Muscle layer of duodenum (tissue), 2 donors: ENCODE measurements around the gene AFF3.
"Not testable (repeated sequence)": the region's sequence is repeated elsewhere in the genome, so short reads cannot be mapped to it uniquely, and the experiment has no call there.

Experiments used
- H3K27ac ChIP-seq: one replicate; pipeline ENCODE4 v1.7.0; 2013; ENCODE audit warnings: mild to moderate bottlenecking, low read length
- H3K27me3 ChIP-seq: one replicate; pipeline ENCODE4 v1.7.0; 2013; ENCODE audit warnings: low read depth, mild to moderate bottlenecking, control low read depth, low read length
- H3K36me3 ChIP-seq, 2 donors: one replicate each; pipeline ENCODE4 v1.7.0; 2013; ENCODE audit warnings: low read length in 2 of 2, control low read depth in 1 of 2, mild to moderate bottlenecking in 1 of 2; ENCODE audit not compliant: insufficient read depth in 2 of 2, control insufficient read depth in 1 of 2
- H3K4me1 ChIP-seq, 2 donors: one replicate each; pipeline ENCODE4 v1.7.0; 2013; ENCODE audit warnings: low read length in 2 of 2, mild to moderate bottlenecking in 2 of 2, control low read depth in 1 of 2, moderate library complexity in 1 of 2; ENCODE audit not compliant: insufficient read depth in 2 of 2, control insufficient read depth in 1 of 2
- H3K4me3 ChIP-seq, 2 donors: one replicate each; pipeline ENCODE4 v1.7.0; 2013; ENCODE audit warnings: low read length in 2 of 2, low read depth in 1 of 2, mild to moderate bottlenecking in 1 of 2
- H3K9me3 ChIP-seq, 2 donors: one replicate each; pipeline ENCODE4 v1.7.0; 2013; ENCODE audit warnings: low read length in 2 of 2, control low read depth in 1 of 2, mild to moderate bottlenecking in 1 of 2; ENCODE audit not compliant: control insufficient read depth in 1 of 2
- donor health status: healthy.

Gene AFF3

DNA sequence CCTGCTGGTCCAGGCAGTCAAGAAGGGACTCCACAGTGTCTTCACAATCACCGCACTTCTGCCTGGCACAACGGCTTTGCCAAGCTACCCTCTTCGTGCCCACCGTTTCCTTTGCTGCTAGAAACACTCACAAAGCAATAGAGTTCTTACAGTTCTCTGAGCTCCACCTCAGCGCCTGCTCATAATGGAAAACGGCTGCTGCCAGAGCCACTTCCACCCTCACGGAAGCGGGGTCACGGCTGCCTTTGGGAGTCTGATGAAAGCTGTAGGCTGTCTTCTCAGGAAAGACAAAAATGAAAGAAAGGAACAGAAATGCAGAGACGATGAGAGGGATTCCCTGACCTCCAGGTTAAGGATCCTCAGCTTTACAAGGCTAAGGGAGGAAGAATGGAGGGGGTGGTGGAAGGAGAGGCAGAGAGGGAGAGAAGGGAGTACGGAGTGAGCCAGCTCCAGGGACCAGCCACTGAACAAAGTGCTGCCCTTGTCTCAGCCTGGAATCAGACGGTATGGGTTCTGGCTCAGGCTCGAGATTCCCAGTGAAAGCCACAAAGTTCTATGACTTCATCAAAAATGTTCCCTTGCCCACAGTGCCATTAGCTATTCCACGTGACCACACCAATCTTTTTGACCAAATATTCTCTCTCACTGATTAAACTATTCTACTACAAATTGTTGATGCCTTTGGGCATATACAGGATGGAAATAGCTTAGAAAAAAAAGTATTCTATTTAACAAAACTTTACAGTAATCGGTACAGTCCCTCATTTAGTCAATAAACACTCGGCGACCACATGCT, 58.8 kb downstream of the AFF3 start:
- H3K36me3 ChIP-seq, H3K9me3 ChIP-seq, H3K27me3 ChIP-seq, H3K4me3 ChIP-seq, H3K27ac ChIP-seq, H3K4me1 ChIP-seq: not testable (repeated sequence)

DNA sequence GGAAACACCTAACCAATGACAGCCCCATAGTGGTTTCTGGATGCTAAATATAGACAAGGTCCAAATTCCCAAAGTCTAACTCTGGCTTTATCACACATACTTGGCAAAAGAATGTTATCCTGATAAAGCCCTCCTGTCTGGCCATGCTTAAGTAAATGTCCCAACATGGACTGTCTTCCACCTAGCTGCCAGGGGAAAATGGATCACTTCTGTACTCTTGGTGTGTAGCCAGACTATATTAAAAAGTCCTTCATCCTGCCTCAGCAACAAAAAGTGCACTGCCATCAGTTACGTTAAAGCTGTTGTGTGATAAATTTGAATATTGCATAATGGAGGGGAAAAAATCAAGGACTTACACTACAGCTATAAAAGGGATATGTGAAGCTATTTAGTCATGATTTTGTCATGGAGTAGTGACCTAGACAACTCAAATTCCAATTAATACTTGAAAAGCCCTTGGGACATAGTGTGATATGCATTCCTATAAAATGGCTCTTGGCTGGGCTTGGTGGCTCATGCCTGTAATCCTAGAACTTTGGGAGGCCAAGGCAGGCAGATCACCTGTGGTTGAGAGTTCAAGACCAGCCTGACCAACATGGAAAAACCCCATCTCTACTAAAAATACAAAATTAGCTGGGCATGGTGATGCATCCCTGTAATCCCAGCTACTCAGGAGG, 60.0 kb downstream of the AFF3 start:
- not testable (repeated sequence) for H3K27ac ChIP-seq, H3K4me1 ChIP-seq, H3K9me3 ChIP-seq, H3K4me3 ChIP-seq, H3K36me3 ChIP-seq, H3K27me3 ChIP-seq

DNA sequence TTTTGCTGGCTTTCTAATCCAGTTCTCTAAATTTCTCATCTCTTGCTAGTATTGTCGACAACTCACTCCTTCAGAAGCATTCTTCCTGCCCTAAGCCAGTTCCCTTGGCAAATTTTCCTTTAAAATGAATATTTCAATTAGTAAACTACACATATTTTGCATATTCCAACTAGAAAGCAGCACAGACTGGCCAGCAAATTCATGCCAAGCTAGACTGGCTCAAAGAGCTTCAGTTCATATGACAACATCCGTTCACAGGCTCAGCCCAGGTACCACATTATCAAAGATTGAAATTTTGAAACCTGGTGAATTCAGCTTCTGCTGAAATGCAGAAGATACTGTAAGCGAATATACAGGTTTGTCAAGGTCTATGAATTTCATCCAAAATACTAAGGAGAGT, 64.5 kb downstream of the AFF3 start:
- Histone ChIP-seq H3K27ac (no peak overlapping the region), H3K4me3 (no peak overlapping the region), H3K36me3 (no peaks in the 10 kb centered on the region), H3K27me3 (no peaks in the 10 kb centered on the region), H3K9me3 (no peaks in the 10 kb centered on the region), H3K4me1 (no peaks in the 10 kb centered on the region)

DNA sequence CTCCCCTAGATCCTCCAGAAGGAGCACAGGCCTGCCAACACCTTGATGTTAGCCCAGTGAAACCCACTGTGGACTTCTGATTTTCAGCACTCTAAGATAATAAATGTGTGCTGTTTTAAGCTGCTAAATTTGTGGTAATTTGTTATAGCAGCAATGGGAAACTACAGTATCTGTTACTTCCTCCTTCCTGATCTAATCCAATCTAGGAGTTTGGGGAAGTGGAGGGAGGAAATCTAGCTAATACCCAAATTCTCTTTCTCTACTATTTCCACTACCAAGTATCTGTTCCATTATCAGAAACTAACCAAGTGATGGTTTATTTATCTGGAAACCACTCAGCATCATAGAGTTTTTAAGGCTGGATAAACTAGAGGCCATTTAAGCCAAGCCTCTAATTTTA, 64.9 kb downstream of the AFF3 start:
- no peak overlapping the region for H3K27ac ChIP-seq
- no peaks in the 10 kb centered on the region for H3K9me3 ChIP-seq
- no peaks in the 10 kb centered on the region for H3K27me3 ChIP-seq
- no peaks in the 10 kb centered on the region for H3K4me1 ChIP-seq
- no peak overlapping the region for H3K4me3 ChIP-seq
- no peaks in the 10 kb centered on the region for H3K36me3 ChIP-seq

DNA sequence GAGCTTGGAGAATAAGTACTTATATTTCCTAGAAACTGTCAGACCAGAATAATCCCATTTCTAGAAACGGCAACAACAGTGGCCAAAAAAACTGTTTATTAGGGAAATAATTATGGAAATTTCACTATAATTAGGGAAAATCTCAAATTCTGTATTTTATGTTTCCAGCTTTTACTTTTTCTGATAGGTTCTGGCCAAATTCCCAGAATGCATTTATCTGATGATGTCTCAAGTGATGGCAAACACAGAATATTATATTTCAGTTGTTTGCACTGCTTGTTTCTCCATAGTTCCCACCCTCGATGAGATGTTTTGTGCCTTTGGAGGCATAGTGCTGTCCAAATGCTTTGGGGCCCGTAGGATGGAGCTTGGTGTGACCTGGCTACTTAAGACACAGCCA, 66.9 kb downstream of the AFF3 start:
- no peaks in the 10 kb centered on the region for H3K27me3 ChIP-seq
- no peaks in the 10 kb centered on the region for H3K36me3 ChIP-seq
- no peak overlapping the region for H3K27ac ChIP-seq
- no peaks in the 10 kb centered on the region for H3K9me3 ChIP-seq
- H3K4me3 ChIP-seq = no peak overlapping the region
- no peaks in the 10 kb centered on the region for H3K4me1 ChIP-seq

DNA sequence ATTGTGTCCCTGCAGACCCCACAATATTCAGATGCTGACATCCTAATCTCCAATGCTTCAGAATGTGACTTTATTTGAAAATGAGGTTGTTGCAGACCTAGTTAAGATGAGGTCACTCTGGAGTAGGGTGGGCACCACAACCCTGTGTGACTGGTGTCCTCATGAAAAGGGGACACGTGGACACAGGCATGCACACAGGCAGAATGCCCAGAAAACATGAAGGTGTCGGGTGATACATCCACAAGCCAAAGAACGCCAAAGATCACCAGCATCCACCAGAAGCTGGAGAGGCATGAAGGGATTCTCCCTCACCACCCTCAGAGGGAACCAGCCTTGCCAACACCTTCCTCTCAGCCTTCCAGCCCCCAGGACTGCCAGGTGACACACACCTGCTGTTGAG, 69.3 kb downstream of the AFF3 start:
- no peaks in the 10 kb centered on the region for H3K4me1 ChIP-seq
- H3K4me3 ChIP-seq = no peak overlapping the region
- H3K27ac ChIP-seq = no peak overlapping the region
- H3K27me3 ChIP-seq = no peaks in the 10 kb centered on the region
- H3K36me3 ChIP-seq = no peaks in the 10 kb centered on the region
- H3K9me3 ChIP-seq = no peaks in the 10 kb centered on the region

DNA sequence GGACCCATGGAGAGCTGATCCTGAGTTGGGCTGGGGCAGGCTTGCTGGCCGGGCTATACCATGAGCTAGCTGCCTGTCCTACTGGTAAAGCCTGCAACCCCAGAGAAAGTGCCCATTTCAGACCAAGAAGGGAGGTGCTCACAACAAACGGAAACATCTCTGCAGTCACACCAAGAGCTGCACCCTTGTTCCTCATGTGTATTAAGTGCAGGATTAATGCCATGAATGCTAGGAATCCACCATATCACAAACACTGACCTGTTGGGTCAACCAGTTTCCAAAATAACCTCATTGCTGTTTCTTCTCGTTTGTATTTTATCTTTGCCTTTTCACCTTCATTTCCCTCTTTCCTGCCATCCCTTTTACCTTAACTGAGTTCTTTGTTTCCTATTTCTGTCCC, 69.9 kb downstream of the AFF3 start:
- Histone ChIP-seq H3K27ac (no peak overlapping the region), H3K9me3 (no peaks in the 10 kb centered on the region), H3K36me3 (no peaks in the 10 kb centered on the region), H3K4me1 (no peaks in the 10 kb centered on the region), H3K27me3 (no peaks in the 10 kb centered on the region), H3K4me3 (no peak overlapping the region)

DNA sequence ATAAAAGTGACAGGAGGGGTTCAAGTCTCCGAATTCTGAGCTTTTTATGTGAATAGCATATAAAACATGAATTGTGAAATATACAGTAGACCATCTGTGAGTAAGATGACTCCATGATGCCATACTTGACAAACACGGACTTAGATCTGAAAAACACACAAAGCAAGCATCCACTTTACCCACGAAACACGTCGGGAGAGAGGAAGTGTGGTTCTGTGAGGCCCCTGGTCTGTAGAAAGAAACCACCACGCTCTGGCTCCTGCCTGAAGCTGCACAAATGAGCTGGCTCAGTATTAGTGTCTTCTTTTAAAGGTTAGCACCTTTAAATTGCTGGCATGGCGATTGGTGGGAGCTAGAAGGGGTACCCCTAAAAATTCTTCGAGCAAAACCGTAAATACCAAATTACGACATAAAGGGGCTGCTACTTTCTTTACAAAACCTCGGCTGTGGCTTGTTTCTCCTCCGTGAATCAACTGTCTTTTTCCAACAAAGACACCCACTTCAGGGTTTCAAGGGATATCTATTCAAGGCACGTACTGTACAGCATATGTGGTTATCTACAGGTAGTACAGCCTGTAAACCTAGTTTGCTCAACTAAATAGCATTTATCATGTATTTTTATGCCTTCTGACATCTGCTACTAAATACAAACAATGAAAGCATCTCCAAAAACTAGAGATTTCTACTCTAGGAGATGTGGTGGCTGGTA, 70.9 kb downstream of the AFF3 start:
- no peaks in the 10 kb centered on the region for H3K27me3 ChIP-seq
- no peaks in the 10 kb centered on the region for H3K9me3 ChIP-seq
- no peak overlapping the region for H3K4me3 ChIP-seq
- no peak overlapping the region for H3K27ac ChIP-seq
- no peaks in the 10 kb centered on the region for H3K36me3 ChIP-seq
- H3K4me1 ChIP-seq = no peaks in the 10 kb centered on the region

DNA sequence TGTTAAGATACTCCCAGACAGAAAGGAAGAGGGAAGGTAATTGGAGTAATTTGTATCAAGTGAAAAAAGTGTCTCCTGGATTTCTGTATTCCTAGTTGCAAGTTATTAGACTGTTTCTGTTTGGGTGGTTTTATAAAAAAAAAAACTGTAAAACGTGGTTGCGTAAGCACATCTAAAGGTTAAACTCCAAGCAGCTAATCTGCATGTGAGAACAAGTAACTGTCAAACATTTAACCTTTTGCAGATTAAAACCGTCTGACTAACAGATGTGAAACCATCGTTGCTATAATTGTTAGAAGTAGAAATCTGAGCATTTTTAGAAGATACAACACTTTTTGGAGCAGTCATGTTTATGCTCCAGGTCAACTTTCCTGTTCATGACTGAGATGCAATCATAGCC, 72.3 kb downstream of the AFF3 start:
- Histone ChIP-seq H3K4me3 (no peak overlapping the region), H3K36me3 (no peaks in the 10 kb centered on the region), H3K27me3 (no peaks in the 10 kb centered on the region), H3K9me3 (no peaks in the 10 kb centered on the region), H3K4me1 (no peaks in the 10 kb centered on the region), H3K27ac (no peak overlapping the region)

DNA sequence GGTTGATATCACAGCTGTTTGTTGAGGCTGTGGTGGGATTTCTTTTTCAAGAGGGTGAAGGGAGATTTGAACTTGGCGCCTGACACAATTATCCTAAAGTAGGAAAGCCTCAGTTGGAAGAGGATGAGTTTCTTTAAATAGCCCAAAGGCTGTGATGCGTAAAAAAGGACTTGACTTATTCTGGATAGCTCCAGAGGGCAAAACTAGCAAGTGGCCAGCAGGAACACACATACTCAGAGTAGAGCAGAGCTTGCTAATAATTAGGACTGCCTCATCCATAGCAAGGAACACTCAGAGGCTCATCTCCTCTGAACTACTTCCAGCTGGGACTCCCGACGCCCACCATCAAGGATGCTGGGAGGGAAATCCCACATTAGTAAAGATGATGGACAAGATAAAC, 74.0 kb downstream of the AFF3 start:
- Histone ChIP-seq H3K27ac (no peak overlapping the region), H3K27me3 (no peaks in the 10 kb centered on the region), H3K4me3 (no peak overlapping the region), H3K9me3 (no peaks in the 10 kb centered on the region), H3K36me3 (no peaks in the 10 kb centered on the region), H3K4me1 (no peaks in the 10 kb centered on the region)

DNA sequence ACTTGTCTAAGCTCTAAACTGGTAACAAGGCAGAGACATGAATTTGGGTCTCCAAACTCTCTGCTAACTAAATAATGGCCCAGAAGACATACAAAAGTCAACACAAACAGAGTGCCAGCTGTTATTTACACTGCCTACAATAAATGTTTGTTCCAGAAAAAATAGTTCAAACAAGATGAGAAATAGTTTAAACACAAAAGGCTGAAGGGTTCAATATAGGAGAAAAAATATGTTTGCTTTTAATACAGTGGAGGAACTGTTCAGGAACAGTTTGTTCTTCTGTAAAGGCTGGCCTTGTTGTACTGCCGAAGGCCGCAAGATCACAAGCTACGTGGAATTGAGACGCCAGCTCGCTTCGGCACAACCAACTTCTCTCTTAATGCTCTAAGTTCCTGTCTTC, 74.6 kb downstream of the AFF3 start:
- Histone ChIP-seq H3K36me3 (no peaks in the 10 kb centered on the region), H3K4me1 (no peaks in the 10 kb centered on the region), H3K27me3 (no peaks in the 10 kb centered on the region), H3K27ac (no peak overlapping the region), H3K9me3 (no peaks in the 10 kb centered on the region), H3K4me3 (no peak overlapping the region)
